ENCODE data around the gene CELF1. TPM values are rescaled to one million over a fixed set of nuclear protein-coding genes. Genes with fewer than 3 reads are reported as not detected.

CELF1 gene
- polyA plus RNA-seq, 1 experiment, result 87.2 TPM

GRCh38 chr11:47483457-47483856, 69.5 kb downstream of the CELF1 start:
- DNase-seq (ENCODE audit: low read depth, low spot score), result no peak
- ChIA-PET POLR2A (no interaction called here), CTCF (interaction anchor here (1.7 kb wide), 1 partner anchor 70 kb away, joined by 3 read pairs; no protein-coding TSS in a partner anchor)
- Histone ChIP-seq H3K9me3 (ENCODE audit: control insufficient read depth, insufficient read depth, low read length) (no peaks in the 10 kb centered on the region), H3K27me3 (ENCODE audit: control insufficient read depth, insufficient read depth, low read length) (no peaks in the 10 kb centered on the region), H3K27ac (ENCODE audit: low read depth, low read length) (no peak overlapping the region), H3K4me3 (ENCODE audit: low read depth, low read length) (no peak overlapping the region)
- TF ChIP-seq CTCF (IDR thresholded peaks at IDR 0.05; ENCODE audit: low read depth, low read length), result no peak

- ChIA-PET POLR2A (interaction anchor here (0.5 to 0.7 kb wide), 2 partner anchors 8 to 51 kb away, joined by 3 to 9 read pairs; no protein-coding TSS in a partner anchor), CTCF (no interaction called here)
- no peak for TF ChIP-seq CTCF (IDR thresholded peaks at IDR 0.05; ENCODE audit: low read depth, low read length)
- no peak overlapping the region for H3K4me3 ChIP-seq (ENCODE audit: low read depth, low read length)
- DNase-seq (ENCODE audit: low read depth, low spot score), result no peak
- no peak overlapping the region for H3K27ac ChIP-seq (ENCODE audit: low read depth, low read length)
- H3K27me3 ChIP-seq (ENCODE audit: control insufficient read depth, insufficient read depth, low read length), result no peaks in the 10 kb centered on the region
- H3K9me3 ChIP-seq (ENCODE audit: control insufficient read depth, insufficient read depth, low read length), result no peaks in the 10 kb centered on the region
Measured at GRCh38 chr11:47480762-47481161, 72.2 kb downstream of the CELF1 start.

- ChIA-PET POLR2A (interaction anchor here (0.7 kb wide), 1 partner anchor 22 kb away, joined by 3 read pairs; no protein-coding TSS in a partner anchor), CTCF (interaction anchor here (0.5 to 1.8 kb wide), 5 partner anchors 16 to 287 kb away, joined by 3 to 8 read pairs (median 3); partner anchors contain the start of gene CELF1)
- no peak for DNase-seq (ENCODE audit: low read depth, low spot score)
Measured at GRCh38 chr11:47478651-47479329, 74.1 kb downstream of the CELF1 start.

GRCh38 chr11:47477753-47478152, 75.2 kb downstream of the CELF1 start:
- ChIA-PET POLR2A (no interaction called here), CTCF (interaction anchor here (1.8 kb wide), 1 partner anchor 75 kb away, joined by 8 read pairs; the partner anchor contains the start of gene CELF1)
- Histone ChIP-seq H3K27ac (ENCODE audit: low read depth, low read length) (no peak overlapping the region), H3K27me3 (ENCODE audit: control insufficient read depth, insufficient read depth, low read length) (no peaks in the 10 kb centered on the region), H3K4me3 (ENCODE audit: low read depth, low read length) (no peak overlapping the region), H3K9me3 (ENCODE audit: control insufficient read depth, insufficient read depth, low read length) (no peaks in the 10 kb centered on the region)
- TF ChIP-seq CTCF (IDR thresholded peaks at IDR 0.05; ENCODE audit: low read depth, low read length), result no peak
- no peak for DNase-seq (ENCODE audit: low read depth, low spot score)

More at GRCh38 chr11:47478651-47479329, 74.1 kb downstream of the CELF1 start:
- no peak overlapping the region for H3K27ac ChIP-seq (ENCODE audit: low read depth, low read length)
- no peak overlapping the region for H3K4me3 ChIP-seq (ENCODE audit: low read depth, low read length)
- H3K27me3 ChIP-seq (ENCODE audit: control insufficient read depth, insufficient read depth, low read length), result no peaks in the 10 kb centered on the region
- TF ChIP-seq CTCF (IDR thresholded peaks at IDR 0.05; ENCODE audit: low read depth, low read length), result no peak
- no peaks in the 10 kb centered on the region for H3K9me3 ChIP-seq (ENCODE audit: control insufficient read depth, insufficient read depth, low read length)

DNA sequence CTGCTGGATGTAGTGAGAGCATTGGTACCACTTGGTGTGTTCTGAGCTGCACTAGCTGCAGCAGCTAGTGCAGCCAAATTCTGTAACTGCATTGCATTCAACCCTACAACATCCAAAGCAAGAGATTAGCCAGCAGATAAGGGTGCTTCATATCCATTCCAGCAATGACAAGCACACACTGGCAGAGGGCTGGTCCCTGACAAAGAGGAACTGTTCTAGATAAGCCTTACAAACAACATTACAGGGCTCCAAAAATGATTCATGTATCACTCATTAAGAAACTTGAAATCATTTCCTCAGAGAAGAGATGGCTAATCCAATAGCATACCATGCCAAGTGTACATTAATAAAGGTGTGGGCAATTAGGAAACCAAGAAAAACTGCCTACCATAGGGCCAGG, 75.6 kb downstream of the CELF1 start:
- Histone ChIP-seq H3K9me3 (ENCODE audit: control insufficient read depth, insufficient read depth, low read length) (no peaks in the 10 kb centered on the region), H3K27me3 (ENCODE audit: control insufficient read depth, insufficient read depth, low read length) (no peaks in the 10 kb centered on the region), H3K27ac (ENCODE audit: low read depth, low read length) (no peak overlapping the region), H3K4me3 (ENCODE audit: low read depth, low read length) (no peak overlapping the region)
- ChIA-PET CTCF (no interaction called here), POLR2A (no interaction called here)
- no peak for DNase-seq (ENCODE audit: low read depth, low spot score)
- TF ChIP-seq CTCF (IDR thresholded peaks at IDR 0.05; ENCODE audit: low read depth, low read length), result no peak
